ENCODE results near the gene ERC2. TPM values are rescaled to one million over a fixed set of nuclear protein-coding genes. Genes with fewer than 3 reads are reported as not detected.

Gene ERC2
- total RNA-seq, 2 experiments from 2014 or later, result not detected

GRCh38 chr3:55716044-55716443 is 752.2 kb downstream of the ERC2 start:
- Histone ChIP-seq H3K9me3 (ENCODE audit: low read length) (no peaks in the 10 kb centered on the region), H3K36me3 (ENCODE audit: insufficient read depth, low read length) (no peaks in the 10 kb centered on the region; the same call in 1 of the 2 replicates), H3K4me2 (ENCODE audit: low read length) (no peak overlapping the region), H4K20me1 (ENCODE audit: insufficient read depth, low read length) (no peaks in the 10 kb centered on the region), H3K4me3 (ENCODE audit: low read depth, low read length, poor library complexity, severe bottlenecking) (no peak overlapping the region), H2AFZ (ENCODE audit: low read length) (no peak overlapping the region; the same call in 1 of the 2 replicates), H3K9me2 (ENCODE audit: insufficient read depth, low read length) (no peaks in the 10 kb centered on the region), H3K4me1 (ENCODE audit: insufficient read depth, low read length, poor library complexity, severe bottlenecking) (peaks cover 39% of the 10 kb centered on the region), H3K79me2 (ENCODE audit: insufficient read depth, low read depth, low read length) (no peaks in the 10 kb centered on the region), H3K27ac (ENCODE audit: low read depth, low read length, poor library complexity, severe bottlenecking) (no peak overlapping the region)
- ChIA-PET CTCF (ENCODE audit: unreplicated experiment) (no interaction called here), POLR2A (interaction anchor here (1.6 to 1.9 kb wide), 2 partner anchors 25 to 228 kb away, joined by 5 to 7 read pairs; partner anchors contain the start of gene WNT5A)
- no peak for DNase-seq (ENCODE audit: low spot score)
- TF ChIP-seq EZH2phosphoT487 (IDR thresholded peaks at IDR 0.05; ENCODE audit: borderline replicate concordance, low read depth, low read length), result no peak
- TF ChIP-seq, protein P1, sequence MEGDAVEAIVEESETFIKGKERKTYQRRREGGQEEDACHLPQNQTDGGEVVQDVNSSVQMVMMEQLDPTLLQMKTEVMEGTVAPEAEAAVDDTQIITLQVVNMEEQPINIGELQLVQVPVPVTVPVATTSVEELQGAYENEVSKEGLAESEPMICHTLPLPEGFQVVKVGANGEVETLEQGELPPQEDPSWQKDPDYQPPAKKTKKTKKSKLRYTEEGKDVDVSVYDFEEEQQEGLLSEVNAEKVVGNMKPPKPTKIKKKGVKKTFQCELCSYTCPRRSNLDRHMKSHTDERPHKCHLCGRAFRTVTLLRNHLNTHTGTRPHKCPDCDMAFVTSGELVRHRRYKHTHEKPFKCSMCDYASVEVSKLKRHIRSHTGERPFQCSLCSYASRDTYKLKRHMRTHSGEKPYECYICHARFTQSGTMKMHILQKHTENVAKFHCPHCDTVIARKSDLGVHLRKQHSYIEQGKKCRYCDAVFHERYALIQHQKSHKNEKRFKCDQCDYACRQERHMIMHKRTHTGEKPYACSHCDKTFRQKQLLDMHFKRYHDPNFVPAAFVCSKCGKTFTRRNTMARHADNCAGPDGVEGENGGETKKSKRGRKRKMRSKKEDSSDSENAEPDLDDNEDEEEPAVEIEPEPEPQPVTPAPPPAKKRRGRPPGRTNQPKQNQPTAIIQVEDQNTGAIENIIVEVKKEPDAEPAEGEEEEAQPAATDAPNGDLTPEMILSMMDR (conservative IDR thresholded peaks at IDR 0.05; ENCODE audit: low read length), result no peak
- no TSS peak for BruUV-seq (replicated peaks)
- intact Hi-C loops (cut with micrococcal nuclease; ENCODE audit: unreplicated experiment), result no loop called here

DNA sequence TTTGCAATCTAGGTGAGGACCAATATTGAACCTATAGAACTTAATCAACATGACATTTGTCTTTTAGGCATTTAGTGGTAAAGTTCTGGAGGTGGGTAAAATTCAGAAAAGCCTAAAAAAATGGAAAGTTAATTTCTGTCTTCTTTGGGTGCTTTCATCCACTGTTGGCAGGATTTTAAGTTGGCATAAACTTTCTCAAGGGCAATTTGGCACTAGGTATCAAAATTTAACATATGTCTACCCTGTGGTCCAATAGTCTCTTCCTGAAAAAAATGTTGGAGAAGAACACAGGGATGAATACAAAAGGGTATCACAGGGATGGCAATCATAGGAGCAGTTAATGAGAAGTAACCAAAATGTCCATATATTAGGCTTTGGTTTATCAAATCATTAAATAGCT is 754.2 kb downstream of the ERC2 start:
- no TSS peak for BruUV-seq (replicated peaks)
- ChIA-PET CTCF (ENCODE audit: unreplicated experiment) (no interaction called here), POLR2A (interaction anchor here (0.9 to 1.6 kb wide), 2 partner anchors 23 to 59 kb away, joined by 4 to 5 read pairs; no protein-coding TSS in a partner anchor)
- no peaks in the 10 kb centered on the region for H3K79me2 ChIP-seq (ENCODE audit: insufficient read depth, low read depth, low read length)
- no peak overlapping the region for H2AFZ ChIP-seq (ENCODE audit: low read length)
- no peak for DNase-seq (ENCODE audit: low spot score)
- no peak overlapping the region for H3K27ac ChIP-seq (ENCODE audit: low read depth, low read length, poor library complexity, severe bottlenecking)
- H3K9me2 ChIP-seq (ENCODE audit: insufficient read depth, low read length), result no peaks in the 10 kb centered on the region
- no peak for TF ChIP-seq EZH2phosphoT487 (IDR thresholded peaks at IDR 0.05; ENCODE audit: borderline replicate concordance, low read depth, low read length)
- TF ChIP-seq, protein P1 (conservative IDR thresholded peaks at IDR 0.05; ENCODE audit: low read length), result no peak
- no peaks in the 10 kb centered on the region for H3K9me3 ChIP-seq (ENCODE audit: low read length)
- peaks cover 23% of the 10 kb centered on the region for H3K4me1 ChIP-seq (ENCODE audit: insufficient read depth, low read length, poor library complexity, severe bottlenecking)
- no peak overlapping the region for H3K4me3 ChIP-seq (ENCODE audit: low read depth, low read length, poor library complexity, severe bottlenecking)
- no peaks in the 10 kb centered on the region; the same call in 1 of the 2 replicates for H3K36me3 ChIP-seq (ENCODE audit: insufficient read depth, low read length)
- intact Hi-C loops (cut with micrococcal nuclease; ENCODE audit: unreplicated experiment), result no loop called here
- no peak overlapping the region for H3K4me2 ChIP-seq (ENCODE audit: low read length)
- no peaks in the 10 kb centered on the region for H4K20me1 ChIP-seq (ENCODE audit: insufficient read depth, low read length)

DNA sequence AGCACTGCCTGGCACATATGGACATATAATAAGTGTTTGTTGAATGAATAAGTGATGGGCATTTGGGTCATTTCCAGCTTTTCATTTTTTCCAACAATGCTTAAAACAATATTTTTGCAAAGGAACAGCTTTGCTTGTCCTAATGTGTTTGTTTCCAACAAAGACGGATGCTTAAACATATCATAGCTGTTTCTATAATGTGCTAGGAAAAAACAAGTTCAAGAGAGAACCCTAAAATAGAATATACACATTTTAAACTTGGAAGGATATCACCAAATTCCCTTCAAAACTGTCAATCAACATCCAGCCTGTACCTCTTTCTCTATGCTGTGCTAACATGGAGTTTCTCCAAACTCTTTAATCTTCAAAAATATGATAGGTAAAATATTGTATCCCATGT is 756.6 kb downstream of the ERC2 start:
- no peaks in the 10 kb centered on the region for H3K79me2 ChIP-seq (ENCODE audit: insufficient read depth, low read depth, low read length)
- H3K4me3 ChIP-seq (ENCODE audit: low read depth, low read length, poor library complexity, severe bottlenecking), result no peak overlapping the region
- H2AFZ ChIP-seq (ENCODE audit: low read length), result no peak overlapping the region
- no peak overlapping the region for H3K4me2 ChIP-seq (ENCODE audit: low read length)
- ChIA-PET POLR2A (interaction anchor here (1.5 kb wide), 1 partner anchor 9 kb away, joined by 3 read pairs; no protein-coding TSS in a partner anchor), CTCF (ENCODE audit: unreplicated experiment) (no interaction called here)
- no peaks in the 10 kb centered on the region for H3K9me2 ChIP-seq (ENCODE audit: insufficient read depth, low read length)
- intact Hi-C loops (cut with micrococcal nuclease; ENCODE audit: unreplicated experiment), result no loop called here
- H3K27ac ChIP-seq (ENCODE audit: low read depth, low read length, poor library complexity, severe bottlenecking), result no peak overlapping the region
- DNase-seq (ENCODE audit: low spot score), result no peak
- no peaks in the 10 kb centered on the region; the same call in 1 of the 2 replicates for H3K36me3 ChIP-seq (ENCODE audit: insufficient read depth, low read length)
- H3K4me1 ChIP-seq (ENCODE audit: insufficient read depth, low read length, poor library complexity, severe bottlenecking), result no peaks in the 10 kb centered on the region
- BruUV-seq (replicated peaks), result no TSS peak
- no peaks in the 10 kb centered on the region for H4K20me1 ChIP-seq (ENCODE audit: insufficient read depth, low read length)
- H3K9me3 ChIP-seq (ENCODE audit: low read length), result no peaks in the 10 kb centered on the region
- TF ChIP-seq, protein P1 (conservative IDR thresholded peaks at IDR 0.05; ENCODE audit: low read length), result no peak
- TF ChIP-seq EZH2phosphoT487 (IDR thresholded peaks at IDR 0.05; ENCODE audit: borderline replicate concordance, low read depth, low read length), result no peak

Measured in OCI-LY7 (cell line).